ENCODE data around the gene OVCA2. TPM values are rescaled to one million over a fixed set of nuclear protein-coding genes. Genes with fewer than 3 reads are reported as not detected.

The OVCA2 gene
- total RNA-seq, 1 experiment from 2014 or later, result 42.5 TPM

DNA sequence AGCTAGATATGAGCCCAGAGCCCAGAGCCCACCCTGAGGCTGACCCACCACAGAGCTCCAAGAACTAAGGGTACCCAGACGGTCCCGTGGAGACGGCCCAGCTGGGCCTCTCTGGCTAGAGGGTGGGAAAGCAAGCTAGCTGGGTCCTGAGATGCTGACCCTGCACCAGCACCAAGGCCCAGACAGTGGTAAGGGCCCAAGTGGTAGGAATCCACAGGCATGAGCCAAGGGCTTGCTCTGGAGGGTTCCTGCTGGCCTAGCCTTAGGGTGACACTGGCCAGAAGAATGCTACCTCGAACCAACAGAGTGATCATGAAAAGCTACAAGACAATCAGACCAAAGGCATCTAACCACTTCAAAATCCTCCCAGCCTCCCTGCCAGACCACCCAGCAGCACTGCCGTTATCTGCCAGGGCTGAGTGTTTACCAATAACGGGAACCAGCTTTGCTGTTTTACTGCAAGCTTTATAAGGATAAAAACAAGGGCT is 26.3 kb downstream of the OVCA2 start:
- ATAC-seq (no peak), DNase-seq (ENCODE audit: low read depth, low spot score) (no peak)
- no peaks in the 10 kb centered on the region for H3K9me3 ChIP-seq (ENCODE audit: control insufficient read depth, insufficient read depth, low read depth, low read length)
- no peak for TF ChIP-seq TCF7L2 (IDR thresholded peaks at IDR 0.05; ENCODE audit: low read depth, low read length)
- TF ChIP-seq, protein P1, sequence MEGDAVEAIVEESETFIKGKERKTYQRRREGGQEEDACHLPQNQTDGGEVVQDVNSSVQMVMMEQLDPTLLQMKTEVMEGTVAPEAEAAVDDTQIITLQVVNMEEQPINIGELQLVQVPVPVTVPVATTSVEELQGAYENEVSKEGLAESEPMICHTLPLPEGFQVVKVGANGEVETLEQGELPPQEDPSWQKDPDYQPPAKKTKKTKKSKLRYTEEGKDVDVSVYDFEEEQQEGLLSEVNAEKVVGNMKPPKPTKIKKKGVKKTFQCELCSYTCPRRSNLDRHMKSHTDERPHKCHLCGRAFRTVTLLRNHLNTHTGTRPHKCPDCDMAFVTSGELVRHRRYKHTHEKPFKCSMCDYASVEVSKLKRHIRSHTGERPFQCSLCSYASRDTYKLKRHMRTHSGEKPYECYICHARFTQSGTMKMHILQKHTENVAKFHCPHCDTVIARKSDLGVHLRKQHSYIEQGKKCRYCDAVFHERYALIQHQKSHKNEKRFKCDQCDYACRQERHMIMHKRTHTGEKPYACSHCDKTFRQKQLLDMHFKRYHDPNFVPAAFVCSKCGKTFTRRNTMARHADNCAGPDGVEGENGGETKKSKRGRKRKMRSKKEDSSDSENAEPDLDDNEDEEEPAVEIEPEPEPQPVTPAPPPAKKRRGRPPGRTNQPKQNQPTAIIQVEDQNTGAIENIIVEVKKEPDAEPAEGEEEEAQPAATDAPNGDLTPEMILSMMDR (IDR thresholded peaks at IDR 0.05), result no peak
- no peak for TF ChIP-seq SIN3A (IDR thresholded peaks at IDR 0.05; ENCODE audit: borderline replicate concordance, insufficient read depth, low read depth, low read length)
- TF ChIP-seq POLR2AphosphoS5 (IDR thresholded peaks at IDR 0.05; ENCODE audit: low read depth, low read length), result no peak
- TF ChIP-seq, protein P2, sequence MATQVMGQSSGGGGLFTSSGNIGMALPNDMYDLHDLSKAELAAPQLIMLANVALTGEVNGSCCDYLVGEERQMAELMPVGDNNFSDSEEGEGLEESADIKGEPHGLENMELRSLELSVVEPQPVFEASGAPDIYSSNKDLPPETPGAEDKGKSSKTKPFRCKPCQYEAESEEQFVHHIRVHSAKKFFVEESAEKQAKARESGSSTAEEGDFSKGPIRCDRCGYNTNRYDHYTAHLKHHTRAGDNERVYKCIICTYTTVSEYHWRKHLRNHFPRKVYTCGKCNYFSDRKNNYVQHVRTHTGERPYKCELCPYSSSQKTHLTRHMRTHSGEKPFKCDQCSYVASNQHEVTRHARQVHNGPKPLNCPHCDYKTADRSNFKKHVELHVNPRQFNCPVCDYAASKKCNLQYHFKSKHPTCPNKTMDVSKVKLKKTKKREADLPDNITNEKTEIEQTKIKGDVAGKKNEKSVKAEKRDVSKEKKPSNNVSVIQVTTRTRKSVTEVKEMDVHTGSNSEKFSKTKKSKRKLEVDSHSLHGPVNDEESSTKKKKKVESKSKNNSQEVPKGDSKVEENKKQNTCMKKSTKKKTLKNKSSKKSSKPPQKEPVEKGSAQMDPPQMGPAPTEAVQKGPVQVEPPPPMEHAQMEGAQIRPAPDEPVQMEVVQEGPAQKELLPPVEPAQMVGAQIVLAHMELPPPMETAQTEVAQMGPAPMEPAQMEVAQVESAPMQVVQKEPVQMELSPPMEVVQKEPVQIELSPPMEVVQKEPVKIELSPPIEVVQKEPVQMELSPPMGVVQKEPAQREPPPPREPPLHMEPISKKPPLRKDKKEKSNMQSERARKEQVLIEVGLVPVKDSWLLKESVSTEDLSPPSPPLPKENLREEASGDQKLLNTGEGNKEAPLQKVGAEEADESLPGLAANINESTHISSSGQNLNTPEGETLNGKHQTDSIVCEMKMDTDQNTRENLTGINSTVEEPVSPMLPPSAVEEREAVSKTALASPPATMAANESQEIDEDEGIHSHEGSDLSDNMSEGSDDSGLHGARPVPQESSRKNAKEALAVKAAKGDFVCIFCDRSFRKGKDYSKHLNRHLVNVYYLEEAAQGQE (IDR thresholded peaks at IDR 0.05; ENCODE audit: insufficient read depth in 1 of 2, low read depth in 2 of 2, low read length in 1 of 2), result no peak
- in situ Hi-C loops (cut with HindIII; ENCODE audit: low pct_unique_long_range_greater_than_20kb, low sequenced_read_pairs), result no loop called here
- no peaks in the 10 kb centered on the region for H3K4me1 ChIP-seq (ENCODE audit: control insufficient read depth, insufficient read depth, low read length)
- H3K27me3 ChIP-seq (ENCODE audit: control insufficient read depth, insufficient read depth, low read length), result no peaks in the 10 kb centered on the region
- no peak overlapping the region for H3K4me3 ChIP-seq (ENCODE audit: low read depth in 2 of 2, low read length in 2 of 2)
- ChIA-PET CTCF (interaction anchor here (0.6 kb wide), 1 partner anchor 23 kb away, joined by 5 read pairs; no protein-coding TSS in a partner anchor), POLR2A (no interaction called here)
- BruUV-seq (replicated peaks), result no TSS peak
- intact Hi-C loops (cut with micrococcal nuclease; ENCODE audit: unreplicated experiment), result no loop called here
- H3K36me3 ChIP-seq (ENCODE audit: control insufficient read depth, insufficient read depth, low read length), result no peaks in the 10 kb centered on the region; the same call in 1 of the 2 replicates
- no peak overlapping the region for H3K27ac ChIP-seq (ENCODE audit: low read length)

DNA sequence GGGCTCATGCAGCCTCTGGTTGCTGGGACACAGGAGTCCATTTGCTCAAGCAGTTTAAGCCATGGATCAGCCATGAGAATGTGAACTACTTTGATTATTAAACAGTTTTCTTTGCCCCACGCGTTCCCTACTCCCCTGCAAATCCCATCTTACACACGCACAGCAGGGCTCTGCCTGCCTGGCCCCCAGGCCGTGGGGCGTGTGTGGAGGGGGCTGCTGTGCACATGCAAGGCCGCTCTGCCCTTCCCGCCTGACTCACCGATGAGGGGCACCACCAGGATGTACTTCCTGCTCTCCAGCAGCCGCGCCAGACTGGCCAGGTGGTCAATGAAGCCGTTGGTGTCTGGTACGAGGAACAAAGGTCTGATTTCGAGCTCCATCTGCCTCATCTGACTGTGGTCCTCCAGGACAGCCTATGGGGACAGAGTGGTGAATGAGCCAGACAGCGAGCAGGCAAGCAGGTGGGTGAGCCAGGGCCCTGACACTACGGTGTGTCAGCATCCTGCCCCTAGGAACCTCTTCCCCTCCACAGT is 26.8 kb downstream of the OVCA2 start:
- in situ Hi-C loops (cut with HindIII; ENCODE audit: low pct_unique_long_range_greater_than_20kb, low sequenced_read_pairs), result no loop called here
- intact Hi-C loops (cut with micrococcal nuclease; ENCODE audit: unreplicated experiment), result no loop called here
- ChIA-PET CTCF (interaction anchor here (0.6 kb wide), 1 partner anchor 23 kb away, joined by 5 read pairs; no protein-coding TSS in a partner anchor), POLR2A (no interaction called here)
- no TSS peak for BruUV-seq (replicated peaks)
- Histone ChIP-seq H3K27me3 (ENCODE audit: control insufficient read depth, insufficient read depth, low read length) (no peaks in the 10 kb centered on the region), H3K9me3 (ENCODE audit: control insufficient read depth, insufficient read depth, low read depth, low read length) (no peaks in the 10 kb centered on the region), H3K4me1 (ENCODE audit: control insufficient read depth, insufficient read depth, low read length) (no peaks in the 10 kb centered on the region), H3K4me3 (ENCODE audit: low read depth in 2 of 2, low read length in 2 of 2) (no peak overlapping the region), H3K36me3 (ENCODE audit: control insufficient read depth, insufficient read depth, low read length) (no peaks in the 10 kb centered on the region; the same call in 1 of the 2 replicates), H3K27ac (ENCODE audit: low read length) (no peak overlapping the region)
- TF ChIP-seq, protein P2 (IDR thresholded peaks at IDR 0.05; ENCODE audit: insufficient read depth in 1 of 2, low read depth in 2 of 2, low read length in 1 of 2), result no peak
- TF ChIP-seq SIN3A (IDR thresholded peaks at IDR 0.05; ENCODE audit: borderline replicate concordance, insufficient read depth, low read depth, low read length) (no peak), POLR2AphosphoS5 (IDR thresholded peaks at IDR 0.05; ENCODE audit: low read depth, low read length) (no peak), TCF7L2 (IDR thresholded peaks at IDR 0.05; ENCODE audit: low read depth, low read length) (no peak)
- TF ChIP-seq, protein P1 (IDR thresholded peaks at IDR 0.05), result no peak
- ATAC-seq (no peak), DNase-seq (ENCODE audit: low read depth, low spot score) (no peak)
